Panc1 (cell line): ENCODE data around the gene BCAS3. TPM values are rescaled to one million over a fixed set of nuclear protein-coding genes. Genes with fewer than 3 reads are reported as not detected.

Source experiments
- ATAC-seq: fragments of 200-7000 bp; cut with Tn5 transposase; 2 replicates; pipeline ENCODE4 v1.9.1; 2020; ENCODE audit warnings: mild to moderate bottlenecking, moderate library complexity
- BruUV-seq: library from RNA; stranded (reverse); fragments of 400-500 nt; replicated peaks from 2 replicates; lab custom pipeline; 2021; lab: Mats Ljungman, UMichigan
- CTCF ChIA-PET: fragments of 300-600 bp; sonication (Branson Sonifier 250); formaldehyde crosslinking; loops from one replicate; lab custom pipeline; 2022; ENCODE audit warnings: antibody characterized with exemption; lab: Charles Lee
- POLR2A ChIA-PET: fragments of 300-600 bp; sonication (Branson Sonifier 250); formaldehyde crosslinking; loops from one replicate; lab custom pipeline; 2022; ENCODE audit warnings: antibody characterized with exemption; lab: Charles Lee
- DNase-seq: peaks from one replicate; pipeline ENCODE4 v3.0.0-alpha.2; 2010; ENCODE audit warnings: low read depth, low spot score
- H3K27ac ChIP-seq: 2 replicates; pipeline ENCODE4 v1.5.1; 2011; ENCODE audit warnings: mild to moderate bottlenecking, low read length, inconsistent platforms
- H3K27me3 ChIP-seq: fragments of 200-500 bp; sonication (Bioruptor generic); 2 replicates; pipeline ENCODE4 v1.6.0; 2014; ENCODE audit warnings: low read length, inconsistent platforms; ENCODE audit not compliant: control insufficient read depth, insufficient read depth
- H3K36me3 ChIP-seq: fragments of 200-500 bp; sonication (Bioruptor generic); 2 replicates; pipeline ENCODE4 v1.5.1; 2014; ENCODE audit warnings: inconsistent platforms, mild to moderate bottlenecking, low read length, moderate library complexity; ENCODE audit not compliant: control insufficient read depth, insufficient read depth
- H3K4me1 ChIP-seq: 2 replicates; pipeline ENCODE4 v1.5.1; 2011; ENCODE audit warnings: inconsistent platforms, mild to moderate bottlenecking, low read length, moderate library complexity; ENCODE audit not compliant: control insufficient read depth, insufficient read depth
- H3K4me3 ChIP-seq, 2 experiments: 2 replicates each; pipeline ENCODE4 v1.5.1; 2011 to 2012; ENCODE audit warnings: low read depth in 2 of 2, low read length in 2 of 2, mild to moderate bottlenecking in 2 of 2, inconsistent platforms in 1 of 2, moderate library complexity in 1 of 2
- H3K9me3 ChIP-seq: fragments of 200-500 bp; sonication (Bioruptor generic); 2 replicates; pipeline ENCODE4 v1.5.1; 2014; ENCODE audit warnings: low read depth, mild to moderate bottlenecking, inconsistent platforms, low read length, moderate library complexity; ENCODE audit not compliant: control insufficient read depth, insufficient read depth
- POLR2AphosphoS5 ChIP-seq: IDR thresholded peaks from 2 replicates; pipeline ENCODE4 v1.6.1; 2012; ENCODE audit warnings: mild to moderate bottlenecking, low read depth, low read length, moderate library complexity
- SIN3A ChIP-seq: IDR thresholded peaks from 2 replicates; pipeline ENCODE4 v1.6.1; 2012; ENCODE audit warnings: low read depth, mild to moderate bottlenecking, low read length, moderate library complexity, borderline replicate concordance; ENCODE audit not compliant: insufficient read depth
- TCF7L2 ChIP-seq: IDR thresholded peaks from 2 replicates; pipeline ENCODE4 v1.6.1; 2011; ENCODE audit warnings: mild to moderate bottlenecking, low read depth, low read length, inconsistent platforms
- in situ Hi-C: cut with HindIII; loops from 2 replicates; pipeline ENCODE4 v1.10.0; 2016; ENCODE audit warnings: low sequenced_read_pairs, low pct_unique_long_range_greater_than_20kb
- intact Hi-C: fragments of 100-400 bp; cut with micrococcal nuclease; formaldehyde crosslinking; loops from one replicate; pipeline ENCODE4 v1.10.0; 2022; ENCODE audit not compliant: unreplicated experiment
- total RNA-seq: library from RNA; stranded (reverse); gene quantifications from one replicate; pipeline ENCODE4 v1.2.1, GENCODE V29; 2021; ENCODE audit not compliant: unreplicated experiment
- TF ChIP-seq, protein P1 (sequence below), 2 experiments: IDR thresholded peaks; 2 replicates each; pipeline ENCODE4 v1.6.1; 2011 to 2012; ENCODE audit warnings: low read depth in 2 of 2, control low read depth in 1 of 2, low read length in 1 of 2, mild to moderate bottlenecking in 1 of 2, moderate library complexity in 1 of 2; ENCODE audit not compliant: insufficient read depth in 1 of 2
- TF ChIP-seq, protein P2 (sequence below): fragments of 450-650 bp; IDR thresholded peaks from 2 replicates; pipeline ENCODE4 v1.5.1; 2017; ENCODE audit warnings: mild to moderate bottlenecking

BCAS3 gene
- total RNA-seq, 1 experiment from 2014 or later: 9.3 TPM

DNA sequence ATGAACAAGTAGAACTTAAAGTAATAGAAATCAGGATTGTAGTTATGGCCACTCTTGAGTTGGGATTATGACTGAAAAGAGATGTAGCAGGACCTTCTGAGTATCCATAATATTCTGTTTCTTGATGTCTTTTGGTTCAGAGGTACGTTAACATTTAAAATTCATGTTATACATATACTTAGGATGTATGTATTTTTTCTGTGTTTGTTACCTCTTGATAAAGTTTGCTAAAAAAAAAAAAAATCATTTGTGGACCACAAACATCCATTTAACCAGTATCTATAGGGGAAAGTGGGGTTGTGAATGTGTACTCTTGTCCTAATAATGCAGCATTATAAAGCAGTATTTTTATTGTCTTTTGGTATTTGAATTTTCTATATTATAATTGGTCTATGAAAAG is 65.6 kb downstream of the BCAS3 start:
- ChIA-PET CTCF (no interaction called here), POLR2A (no interaction called here)
- ATAC-seq: no peak
- in situ Hi-C loops: no loop called here
- H3K36me3 ChIP-seq: no peaks in the 10 kb centered on the region
- intact Hi-C loops: no loop called here
- DNase-seq: no peak
- no peak overlapping the region for H3K4me3 ChIP-seq
- TF ChIP-seq SIN3A (no peak), POLR2AphosphoS5 (no peak), TCF7L2 (no peak)
- TF ChIP-seq, protein P1, sequence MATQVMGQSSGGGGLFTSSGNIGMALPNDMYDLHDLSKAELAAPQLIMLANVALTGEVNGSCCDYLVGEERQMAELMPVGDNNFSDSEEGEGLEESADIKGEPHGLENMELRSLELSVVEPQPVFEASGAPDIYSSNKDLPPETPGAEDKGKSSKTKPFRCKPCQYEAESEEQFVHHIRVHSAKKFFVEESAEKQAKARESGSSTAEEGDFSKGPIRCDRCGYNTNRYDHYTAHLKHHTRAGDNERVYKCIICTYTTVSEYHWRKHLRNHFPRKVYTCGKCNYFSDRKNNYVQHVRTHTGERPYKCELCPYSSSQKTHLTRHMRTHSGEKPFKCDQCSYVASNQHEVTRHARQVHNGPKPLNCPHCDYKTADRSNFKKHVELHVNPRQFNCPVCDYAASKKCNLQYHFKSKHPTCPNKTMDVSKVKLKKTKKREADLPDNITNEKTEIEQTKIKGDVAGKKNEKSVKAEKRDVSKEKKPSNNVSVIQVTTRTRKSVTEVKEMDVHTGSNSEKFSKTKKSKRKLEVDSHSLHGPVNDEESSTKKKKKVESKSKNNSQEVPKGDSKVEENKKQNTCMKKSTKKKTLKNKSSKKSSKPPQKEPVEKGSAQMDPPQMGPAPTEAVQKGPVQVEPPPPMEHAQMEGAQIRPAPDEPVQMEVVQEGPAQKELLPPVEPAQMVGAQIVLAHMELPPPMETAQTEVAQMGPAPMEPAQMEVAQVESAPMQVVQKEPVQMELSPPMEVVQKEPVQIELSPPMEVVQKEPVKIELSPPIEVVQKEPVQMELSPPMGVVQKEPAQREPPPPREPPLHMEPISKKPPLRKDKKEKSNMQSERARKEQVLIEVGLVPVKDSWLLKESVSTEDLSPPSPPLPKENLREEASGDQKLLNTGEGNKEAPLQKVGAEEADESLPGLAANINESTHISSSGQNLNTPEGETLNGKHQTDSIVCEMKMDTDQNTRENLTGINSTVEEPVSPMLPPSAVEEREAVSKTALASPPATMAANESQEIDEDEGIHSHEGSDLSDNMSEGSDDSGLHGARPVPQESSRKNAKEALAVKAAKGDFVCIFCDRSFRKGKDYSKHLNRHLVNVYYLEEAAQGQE (IDR thresholded peaks at IDR 0.05; ENCODE audit: insufficient read depth in 1 of 2, low read depth in 2 of 2, low read length in 1 of 2): no peak
- BruUV-seq: no TSS peak
- H3K9me3 ChIP-seq: no peaks in the 10 kb centered on the region
- H3K27ac ChIP-seq: no peak overlapping the region
- no peaks in the 10 kb centered on the region for H3K4me1 ChIP-seq
- H3K27me3 ChIP-seq: no peaks in the 10 kb centered on the region

DNA sequence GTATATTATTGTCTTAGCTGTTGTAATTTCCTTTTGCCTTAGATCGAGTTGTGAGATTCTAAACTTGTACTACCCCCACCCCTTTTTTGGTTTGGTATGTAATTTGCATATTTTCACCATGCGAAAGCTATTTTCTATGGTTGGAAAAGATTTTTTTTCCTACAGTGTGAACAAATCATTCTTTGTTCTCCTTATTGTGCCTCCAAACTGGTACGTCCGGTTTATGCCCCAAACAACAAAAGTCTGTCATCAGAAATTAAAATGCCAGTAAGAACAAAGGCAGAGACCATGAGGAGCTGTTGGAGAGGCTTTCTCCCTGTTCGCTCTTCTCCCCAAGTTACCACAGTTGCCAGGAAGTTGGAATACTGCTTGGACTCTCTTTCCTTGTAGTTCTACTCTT is 66.1 kb downstream of the BCAS3 start:
- H3K36me3 ChIP-seq: no peaks in the 10 kb centered on the region
- intact Hi-C loops: no loop called here
- CTCF ChIA-PET: no interaction called here
- TF ChIP-seq SIN3A: no peak
- TF ChIP-seq POLR2AphosphoS5: no peak
- no peak for TF ChIP-seq TCF7L2
- TF ChIP-seq, protein P2, sequence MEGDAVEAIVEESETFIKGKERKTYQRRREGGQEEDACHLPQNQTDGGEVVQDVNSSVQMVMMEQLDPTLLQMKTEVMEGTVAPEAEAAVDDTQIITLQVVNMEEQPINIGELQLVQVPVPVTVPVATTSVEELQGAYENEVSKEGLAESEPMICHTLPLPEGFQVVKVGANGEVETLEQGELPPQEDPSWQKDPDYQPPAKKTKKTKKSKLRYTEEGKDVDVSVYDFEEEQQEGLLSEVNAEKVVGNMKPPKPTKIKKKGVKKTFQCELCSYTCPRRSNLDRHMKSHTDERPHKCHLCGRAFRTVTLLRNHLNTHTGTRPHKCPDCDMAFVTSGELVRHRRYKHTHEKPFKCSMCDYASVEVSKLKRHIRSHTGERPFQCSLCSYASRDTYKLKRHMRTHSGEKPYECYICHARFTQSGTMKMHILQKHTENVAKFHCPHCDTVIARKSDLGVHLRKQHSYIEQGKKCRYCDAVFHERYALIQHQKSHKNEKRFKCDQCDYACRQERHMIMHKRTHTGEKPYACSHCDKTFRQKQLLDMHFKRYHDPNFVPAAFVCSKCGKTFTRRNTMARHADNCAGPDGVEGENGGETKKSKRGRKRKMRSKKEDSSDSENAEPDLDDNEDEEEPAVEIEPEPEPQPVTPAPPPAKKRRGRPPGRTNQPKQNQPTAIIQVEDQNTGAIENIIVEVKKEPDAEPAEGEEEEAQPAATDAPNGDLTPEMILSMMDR: no peak
- TF ChIP-seq, protein P1 (IDR thresholded peaks at IDR 0.05; ENCODE audit: insufficient read depth in 1 of 2, low read depth in 2 of 2, low read length in 1 of 2): no peak
- no peaks in the 10 kb centered on the region for H3K27me3 ChIP-seq
- H3K27ac ChIP-seq: no peak overlapping the region
- BruUV-seq: no TSS peak
- H3K9me3 ChIP-seq: no peaks in the 10 kb centered on the region
- no peak overlapping the region for H3K4me3 ChIP-seq
- DNase-seq (no peak), ATAC-seq (no peak)
- no peaks in the 10 kb centered on the region for H3K4me1 ChIP-seq
- POLR2A ChIA-PET: no interaction called here
- in situ Hi-C loops: no loop called here
